Lower leg skin (tissue), 3 donors: ENCODE results near the gene S100A2.

ENCODE experiments used
- POLR2A ChIP-seq, 2 donors: fragments of 450-650 bp; IDR thresholded peaks; one replicate each; pipeline ENCODE4 v1.6.1; 2016 to 2017; ENCODE audit warnings: antibody characterized with exemption in 2 of 2, mild to moderate bottlenecking in 1 of 2, moderate library complexity in 1 of 2
- TF ChIP-seq, protein P1 (sequence below), 3 donors: fragments of 450-650 bp; IDR thresholded peaks; one replicate each; pipeline ENCODE4 v1.5.1; 2016; ENCODE audit warnings: antibody characterized with exemption in 3 of 3, mild to moderate bottlenecking in 3 of 3, moderate library complexity in 2 of 3

DNA sequence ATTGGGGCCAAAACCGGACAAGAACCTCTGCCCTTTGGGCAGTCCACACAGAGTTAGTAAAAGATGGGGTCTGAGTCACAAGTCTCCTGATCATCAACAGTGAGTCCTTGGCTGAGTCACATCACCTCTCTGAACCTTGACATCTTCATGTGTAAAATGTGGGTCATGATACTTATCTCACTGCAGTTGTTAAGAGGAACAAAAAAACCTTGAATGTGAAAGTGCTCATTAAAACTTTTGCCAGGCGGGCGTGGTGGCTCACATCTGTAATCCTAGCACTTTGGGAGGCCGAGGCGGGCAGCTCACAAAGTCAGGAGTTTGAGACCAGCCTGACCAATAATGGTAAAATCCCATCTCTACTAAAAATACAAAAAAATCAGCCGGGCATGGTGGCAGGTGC, 31.6 kb upstream of the S100A2 start:
- TF ChIP-seq POLR2A (IDR thresholded peaks at IDR 0.05), result no peak
- TF ChIP-seq, protein P1, sequence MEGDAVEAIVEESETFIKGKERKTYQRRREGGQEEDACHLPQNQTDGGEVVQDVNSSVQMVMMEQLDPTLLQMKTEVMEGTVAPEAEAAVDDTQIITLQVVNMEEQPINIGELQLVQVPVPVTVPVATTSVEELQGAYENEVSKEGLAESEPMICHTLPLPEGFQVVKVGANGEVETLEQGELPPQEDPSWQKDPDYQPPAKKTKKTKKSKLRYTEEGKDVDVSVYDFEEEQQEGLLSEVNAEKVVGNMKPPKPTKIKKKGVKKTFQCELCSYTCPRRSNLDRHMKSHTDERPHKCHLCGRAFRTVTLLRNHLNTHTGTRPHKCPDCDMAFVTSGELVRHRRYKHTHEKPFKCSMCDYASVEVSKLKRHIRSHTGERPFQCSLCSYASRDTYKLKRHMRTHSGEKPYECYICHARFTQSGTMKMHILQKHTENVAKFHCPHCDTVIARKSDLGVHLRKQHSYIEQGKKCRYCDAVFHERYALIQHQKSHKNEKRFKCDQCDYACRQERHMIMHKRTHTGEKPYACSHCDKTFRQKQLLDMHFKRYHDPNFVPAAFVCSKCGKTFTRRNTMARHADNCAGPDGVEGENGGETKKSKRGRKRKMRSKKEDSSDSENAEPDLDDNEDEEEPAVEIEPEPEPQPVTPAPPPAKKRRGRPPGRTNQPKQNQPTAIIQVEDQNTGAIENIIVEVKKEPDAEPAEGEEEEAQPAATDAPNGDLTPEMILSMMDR (IDR thresholded peaks at IDR 0.05), result no peak
